CD4-positive, alpha-beta T cell (primary cell): Measurements from ENCODE around the gene HSD17B4. TPM values are rescaled to one million over a fixed set of nuclear protein-coding genes. Genes with fewer than 3 reads are reported as not detected.
A peak's percentile ranks its signal among the peaks of the same experiment; 100 is the strongest.

ENCODE experiments used
- ATAC-seq: fragments of 200-7000 bp; cut with Tn5 transposase; one replicate; pipeline ENCODE4 v1.10.0; 2022; ENCODE audit warnings: mild to moderate bottlenecking; ENCODE audit not compliant: poor library complexity
- CTCF ChIA-PET: fragments of 350-600 bp; sonication (Branson Sonifier 250); formaldehyde crosslinking; loops from one replicate; lab custom pipeline; 2021; ENCODE audit warnings: antibody characterized with exemption, inconsistent platforms; lab: Charles Lee
- POLR2A ChIA-PET: fragments of 350-600 bp; sonication (Branson Sonifier 250); formaldehyde crosslinking; loops from one replicate; lab custom pipeline; 2021; ENCODE audit warnings: antibody characterized with exemption, inconsistent platforms; lab: Charles Lee
- DNase-seq, 14 experiments: peaks; one replicate each; pipeline ENCODE4 v3.0.0-alpha.2; 2013 to 2020; ENCODE audit warnings: mixed read lengths in 2 of 14
- H3K27ac ChIP-seq, 2 donors: one replicate each; pipeline versions ENCODE4 v1.5.1 to v1.7.0; 2013; ENCODE audit warnings: low read length in 2 of 2, low read depth in 1 of 2, mild to moderate bottlenecking in 1 of 2
- H3K27me3 ChIP-seq, 2 experiments: 1 replicate in 1 of 2; 2 replicates in 1 of 2; pipeline versions ENCODE4 v1.6.1 to v1.7.0; 2013; ENCODE audit warnings: low read length in 2 of 2, control low read depth in 1 of 2, mild to moderate bottlenecking in 1 of 2, moderate library complexity in 1 of 2; ENCODE audit not compliant: insufficient read depth in 2 of 2, control insufficient read depth in 1 of 2
- H3K36me3 ChIP-seq: one replicate; pipeline ENCODE4 v1.6.1; 2013; ENCODE audit warnings: low read length, control low read depth; ENCODE audit not compliant: insufficient read depth
- H3K4me1 ChIP-seq: one replicate; pipeline ENCODE4 v1.6.1; 2013; ENCODE audit warnings: low read length, control low read depth; ENCODE audit not compliant: insufficient read depth
- H3K4me3 ChIP-seq: one replicate; pipeline ENCODE4 v1.5.1; 2013; ENCODE audit warnings: mild to moderate bottlenecking, low read length, moderate library complexity
- H3K9me3 ChIP-seq, 2 experiments: 1 replicate in 1 of 2; 2 replicates in 1 of 2; pipeline versions ENCODE4 v1.6.1 to v1.7.0; 2013; ENCODE audit warnings: low read length in 2 of 2, mild to moderate bottlenecking in 2 of 2, control low read depth in 1 of 2, moderate library complexity in 1 of 2; ENCODE audit not compliant: control insufficient read depth in 1 of 2, insufficient read depth in 1 of 2
- H3K27ac Mint-ChIP-seq: one replicate; pipeline ENCODE4 v1.8.0; 2020; ENCODE audit warnings: mixed read lengths
- H3K27me3 Mint-ChIP-seq: one replicate; pipeline ENCODE4 v1.8.0; 2021; ENCODE audit warnings: mixed read lengths
- H3K36me3 Mint-ChIP-seq: one replicate; pipeline ENCODE4 v1.8.0; 2021; ENCODE audit warnings: low read depth, mixed read lengths
- H3K4me1 Mint-ChIP-seq: one replicate; pipeline ENCODE4 v1.8.0; 2021; ENCODE audit warnings: low read depth, mixed read lengths
- H3K4me3 Mint-ChIP-seq: one replicate; pipeline ENCODE4 v1.8.0; 2020; ENCODE audit warnings: mild to moderate bottlenecking, mixed read lengths
- H3K9me3 Mint-ChIP-seq: one replicate; pipeline ENCODE4 v1.8.0; 2020; ENCODE audit warnings: mixed read lengths
- CTCF ChIP-seq: fragments of 200-600 bp; IDR thresholded peaks from one replicate; pipeline ENCODE4 v1.8.0; 2022; ENCODE audit warnings: antibody characterized with exemption, mild to moderate bottlenecking
- intact Hi-C, 2 experiments: fragments of 100-400 bp; cut with DNase I in 1 of 2; cut with micrococcal nuclease in 1 of 2; formaldehyde crosslinking; loops; one replicate each; pipeline versions ENCODE4 v1.15.1 to v1.9.0; 2023 to 2025; cut with DNase I, micrococcal nuclease
- polyA plus RNA-seq, 2 donors: library from polyadenylated mRNA; unstranded; fragments of 120-200 nt; gene quantifications; one replicate each; pipeline ENCODE4 v1.2.1, GENCODE V29; 2013
- total RNA-seq, 174 experiments: library from RNA in 2 of 174; stranded (reverse) in 2 of 174; gene quantifications; one replicate each; pipeline ENCODE4 v1.2.3 and lab custom pipeline; 2021 to 2026

Gene HSD17B4
- total RNA-seq (10 to 100 TPM; 11.9 to 13.1 TPM), total RNA-seq (lab: John Stamatoyannopoulos, UW) (5.9 to 91.1 (median 55.9) reads per million in 172 experiments)
- 47.8 TPM for polyA plus RNA-seq (2013, experiment 1 of 2)
- 49.2 TPM for polyA plus RNA-seq (2013, experiment 2 of 2)

GRCh38 chr5:119452373-119453039 lies at the start of gene HSD17B4:
Gene HSD17B4 (plus strand): TSS chr5:119452497. CDS start chr5:119452576, 79 bp downstream.
- H3K36me3 ChIP-seq = no peaks in the 10 kb centered on the region

GRCh38 chr5:119402555-119402954 lies 49.7 kb upstream of the HSD17B4 start:
- POLR2A ChIA-PET = interaction anchor here (0.9 to 1.0 kb wide), 2 partner anchors 9 to 87 kb away, joined by 3 read pairs; no protein-coding TSS in a partner anchor
- no peaks in the 10 kb centered on the region for H3K27me3 Mint-ChIP-seq
- H3K27ac ChIP-seq = no peak overlapping the region

More at GRCh38 chr5:119452373-119453039, at the start of gene HSD17B4:
- Mint-ChIP-seq H3K9me3 (no peaks in the 10 kb centered on the region), H3K4me1 (peaks cover 24% of the 10 kb centered on the region), H3K27ac (peak within 1 kb of the TSS; percentile 73), H3K4me3 (peak within 1 kb of the TSS; percentile 89), H3K27me3 (no peaks in the 10 kb centered on the region), H3K36me3 (peaks cover 20% of the 10 kb centered on the region)
- no peaks in the 10 kb centered on the region for H3K27me3 ChIP-seq
- ATAC-seq (peak; percentile 93), DNase-seq (peak; percentile 55 to 90 (median 72))
- intact Hi-C loops = loop anchor here (5.0 kb wide), 2 partner anchors 380 to 385 kb away; partner anchors contain the start of gene DMXL1 (in 1 of the 2)
- TF ChIP-seq CTCF = no peak
- CTCF ChIA-PET = interaction anchor here (0.9 kb wide), 1 partner anchor 464 kb away, joined by 4 read pairs; the partner anchor contains the start of gene DTWD2
- peaks cover 13% of the 10 kb centered on the region for H3K4me1 ChIP-seq
- H3K4me3 ChIP-seq = peak within 1 kb of the TSS; percentile 82
- no peaks in the 10 kb centered on the region for H3K9me3 ChIP-seq
- POLR2A ChIA-PET = interaction anchor here (0.7 to 1.4 kb wide), 7 partner anchors 10 to 464 kb away, joined by 3 to 7 read pairs (median 3); partner anchors contain the start of genes DMXL1 and DTWD2
- H3K27ac ChIP-seq = peak within 1 kb of the TSS; percentile 66 to 80

GRCh38 chr5:119404033-119404432 lies 48.3 kb upstream of the HSD17B4 start:
- CTCF ChIA-PET = no interaction called here
- no peaks in the 10 kb centered on the region for H3K36me3 Mint-ChIP-seq

More at GRCh38 chr5:119402555-119402954, 49.7 kb upstream of the HSD17B4 start:
- Mint-ChIP-seq H3K4me1 (peaks cover 21% of the 10 kb centered on the region), H3K36me3 (peaks cover 2% of the 10 kb centered on the region), H3K27ac (peak overlapping the region; percentile 5), H3K9me3 (no peaks in the 10 kb centered on the region), H3K4me3 (no peak overlapping the region)
- TF ChIP-seq CTCF = no peak
- DNase-seq (no peak), ATAC-seq (no peak)
- Histone ChIP-seq H3K9me3 (no peaks in the 10 kb centered on the region), H3K4me3 (no peak overlapping the region), H3K4me1 (no peaks in the 10 kb centered on the region), H3K36me3 (no peaks in the 10 kb centered on the region), H3K27me3 (no peaks in the 10 kb centered on the region)
- CTCF ChIA-PET = interaction anchor here (1.4 kb wide), 1 partner anchor 414 kb away, joined by 3 read pairs; the partner anchor contains the start of gene DTWD2
- intact Hi-C loops = loop anchor here in 1 of 2 experiments (5.0 kb wide), 1 partner anchor 35 kb away; no protein-coding TSS in a partner anchor

More at GRCh38 chr5:119404033-119404432, 48.3 kb upstream of the HSD17B4 start:
- H3K4me3 ChIP-seq = no peak overlapping the region
- no peaks in the 10 kb centered on the region for H3K36me3 ChIP-seq
- Mint-ChIP-seq H3K4me3 (no peak overlapping the region), H3K9me3 (no peaks in the 10 kb centered on the region), H3K27ac (no peak overlapping the region), H3K4me1 (peaks cover 8% of the 10 kb centered on the region), H3K27me3 (no peaks in the 10 kb centered on the region)
- H3K4me1 ChIP-seq = no peaks in the 10 kb centered on the region
- no peak for DNase-seq
- POLR2A ChIA-PET = no interaction called here
- no peaks in the 10 kb centered on the region for H3K9me3 ChIP-seq
- no peaks in the 10 kb centered on the region for H3K27me3 ChIP-seq
- ATAC-seq = no peak
- no peak for TF ChIP-seq CTCF
- no peak overlapping the region for H3K27ac ChIP-seq
- intact Hi-C loops = loop anchor here in 1 of 2 experiments (5.0 kb wide), 1 partner anchor 37 kb away; no protein-coding TSS in a partner anchor
